Islet precursor cell (in vitro differentiated cells): Measurements from ENCODE around the gene MPV17L.
"Not testable (repeated sequence)": the region's sequence is repeated elsewhere in the genome, so short reads cannot be mapped to it uniquely, and the experiment has no call there.

Experiments used
- DNase-seq: peaks from one replicate; pipeline ENCODE4 v3.0.0-alpha.2; 2018

Gene MPV17L

GRCh38 chr16:15453296-15453695 is 57.7 kb downstream of the MPV17L start:
- not testable (repeated sequence) for DNase-seq

DNA sequence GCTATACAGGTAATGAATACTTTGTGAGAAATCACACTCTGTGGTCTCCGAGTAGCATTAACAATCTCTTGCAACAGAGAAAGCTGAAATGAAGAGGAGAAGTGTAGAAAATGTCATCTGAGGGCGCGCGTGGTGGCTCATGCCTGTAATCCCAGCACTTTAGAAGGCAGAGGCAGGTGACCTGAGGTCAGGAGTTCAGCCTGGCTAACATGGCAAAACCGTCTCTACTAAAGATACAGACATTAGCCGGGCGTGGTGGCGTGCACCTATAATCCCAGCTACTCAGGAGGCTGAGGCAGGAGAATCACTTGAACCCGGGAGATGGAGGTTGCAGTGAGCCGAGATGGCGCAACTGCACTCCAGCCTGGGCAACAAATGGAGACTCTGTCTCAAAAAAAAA is 59.4 kb downstream of the MPV17L start:
- not testable (repeated sequence) for DNase-seq

- no peak for DNase-seq
These were observed 61.8 kb downstream of the MPV17L start for GRCh38 chr16:15457400-15457799.

GRCh38 chr16:15457958-15458357 is 62.4 kb downstream of the MPV17L start:
- no peak for DNase-seq

DNA sequence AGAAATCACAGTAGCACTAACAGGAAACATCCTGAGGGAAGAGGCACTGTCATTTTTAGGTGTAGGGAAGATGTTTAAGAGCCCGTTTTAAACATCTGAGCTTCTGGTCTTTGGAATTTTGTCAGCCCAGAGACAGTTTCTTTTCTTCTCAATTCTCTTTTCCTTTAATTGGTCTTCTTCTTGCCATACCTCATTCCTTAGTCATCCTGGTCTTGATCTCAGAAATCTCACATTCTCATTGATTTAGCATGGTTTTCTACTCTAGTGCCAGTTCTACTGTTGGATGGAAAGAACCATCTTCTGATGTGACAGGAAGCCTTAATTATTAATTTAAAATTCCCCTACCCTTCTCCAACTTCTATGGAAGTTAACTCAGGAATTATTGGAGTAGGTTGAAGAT is 64.2 kb downstream of the MPV17L start:
- no peak for DNase-seq

- DNase-seq, result no peak
These were observed 65.0 kb downstream of the MPV17L start for GRCh38 chr16:15460601-15461000.

GRCh38 chr16:15461376-15461775 is 65.8 kb downstream of the MPV17L start:
- no peak for DNase-seq
